Loucy (cell line): ENCODE results near the gene RGS6.

Experiments
- EZH2phosphoT487 ChIP-seq: fragments of 200-600 bp; IDR thresholded peaks from 2 replicates; pipeline ENCODE4 v1.6.1; 2018; ENCODE audit warnings: antibody characterized with exemption, mild to moderate bottlenecking, moderate library complexity, borderline replicate concordance
- TF ChIP-seq, protein P1 (sequence below): fragments of 200-600 bp; sonication (generic); conservative IDR thresholded peaks from 2 replicates; pipeline ENCODE4 v1.5.1; 2014; ENCODE audit warnings: mild to moderate bottlenecking, antibody characterized with exemption, low read length

DNA sequence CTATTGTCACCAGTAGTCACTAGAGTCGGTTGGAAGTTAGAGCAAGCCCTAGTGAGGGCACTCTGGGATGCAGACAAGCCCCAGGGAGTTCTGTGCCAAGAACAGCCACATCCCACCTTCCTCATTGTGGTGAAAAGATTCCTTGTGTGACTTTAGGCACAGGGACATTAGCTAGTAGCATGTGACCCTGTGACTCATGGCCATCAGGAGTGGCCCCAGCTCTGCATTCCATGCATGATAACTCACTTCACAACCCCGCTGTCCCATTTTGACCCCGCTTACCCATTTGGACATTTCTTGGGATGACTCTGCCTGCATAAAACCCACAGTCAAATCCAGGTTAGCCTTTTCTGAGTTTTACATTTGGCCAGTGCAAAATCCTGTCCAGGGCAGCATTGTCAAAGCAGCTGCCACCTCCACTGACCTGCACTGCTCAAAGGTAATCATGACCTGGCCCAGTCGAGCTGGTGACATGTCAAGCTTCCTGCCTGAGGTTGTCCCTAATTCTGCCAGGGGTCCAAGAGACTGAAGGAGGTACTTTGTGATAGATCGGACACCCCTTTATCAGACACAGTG is 531.1 kb downstream of the RGS6 start:
- TF ChIP-seq, protein P1, sequence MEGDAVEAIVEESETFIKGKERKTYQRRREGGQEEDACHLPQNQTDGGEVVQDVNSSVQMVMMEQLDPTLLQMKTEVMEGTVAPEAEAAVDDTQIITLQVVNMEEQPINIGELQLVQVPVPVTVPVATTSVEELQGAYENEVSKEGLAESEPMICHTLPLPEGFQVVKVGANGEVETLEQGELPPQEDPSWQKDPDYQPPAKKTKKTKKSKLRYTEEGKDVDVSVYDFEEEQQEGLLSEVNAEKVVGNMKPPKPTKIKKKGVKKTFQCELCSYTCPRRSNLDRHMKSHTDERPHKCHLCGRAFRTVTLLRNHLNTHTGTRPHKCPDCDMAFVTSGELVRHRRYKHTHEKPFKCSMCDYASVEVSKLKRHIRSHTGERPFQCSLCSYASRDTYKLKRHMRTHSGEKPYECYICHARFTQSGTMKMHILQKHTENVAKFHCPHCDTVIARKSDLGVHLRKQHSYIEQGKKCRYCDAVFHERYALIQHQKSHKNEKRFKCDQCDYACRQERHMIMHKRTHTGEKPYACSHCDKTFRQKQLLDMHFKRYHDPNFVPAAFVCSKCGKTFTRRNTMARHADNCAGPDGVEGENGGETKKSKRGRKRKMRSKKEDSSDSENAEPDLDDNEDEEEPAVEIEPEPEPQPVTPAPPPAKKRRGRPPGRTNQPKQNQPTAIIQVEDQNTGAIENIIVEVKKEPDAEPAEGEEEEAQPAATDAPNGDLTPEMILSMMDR, result no peak
- no peak for TF ChIP-seq EZH2phosphoT487
